GM12801 (cell line): ENCODE data around the gene POLR3E.

Source experiments
- CTCF ChIP-seq: IDR thresholded peaks from one replicate; pipeline ENCODE4 v1.5.1; 2011; ENCODE audit warnings: control low read depth; ENCODE audit not compliant: insufficient read length; ENCODE audit errors: extremely low read depth

Gene POLR3E

GRCh38 chr16:22262460-22262859 lies 34.7 kb upstream of the POLR3E start:
- TF ChIP-seq CTCF: no peak

DNA sequence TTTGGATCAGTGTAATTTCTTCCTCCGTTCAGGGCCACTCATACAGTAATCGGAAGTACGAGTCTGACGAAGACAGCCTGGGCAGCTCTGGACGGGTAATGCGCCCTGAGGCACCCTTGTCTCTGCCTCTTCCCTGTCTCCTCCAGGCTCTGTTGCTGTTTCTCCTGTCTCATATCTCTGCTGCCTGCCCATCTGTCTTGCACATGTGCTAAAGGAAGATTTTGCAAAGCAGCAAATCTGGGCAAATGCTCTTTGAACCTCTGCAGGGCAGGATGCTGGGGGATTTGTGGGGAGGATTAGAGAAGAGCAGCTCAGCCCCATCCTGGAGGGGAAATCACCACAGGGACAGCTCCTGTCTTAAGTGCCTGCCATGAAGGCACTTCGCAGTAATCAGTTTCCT lies 32.4 kb upstream of the POLR3E start:
- no peak for TF ChIP-seq CTCF

- TF ChIP-seq CTCF: no peak
Observed at GRCh38 chr16:22265351-22265750, 31.9 kb upstream of the POLR3E start.

GRCh38 chr16:22266546-22266945 lies 30.7 kb upstream of the POLR3E start:
- TF ChIP-seq CTCF: no peak

- no peak for TF ChIP-seq CTCF
Observed at GRCh38 chr16:22267764-22268163, 29.4 kb upstream of the POLR3E start.

GRCh38 chr16:22270525-22270924 lies 26.7 kb upstream of the POLR3E start:
- TF ChIP-seq CTCF: no peak

DNA sequence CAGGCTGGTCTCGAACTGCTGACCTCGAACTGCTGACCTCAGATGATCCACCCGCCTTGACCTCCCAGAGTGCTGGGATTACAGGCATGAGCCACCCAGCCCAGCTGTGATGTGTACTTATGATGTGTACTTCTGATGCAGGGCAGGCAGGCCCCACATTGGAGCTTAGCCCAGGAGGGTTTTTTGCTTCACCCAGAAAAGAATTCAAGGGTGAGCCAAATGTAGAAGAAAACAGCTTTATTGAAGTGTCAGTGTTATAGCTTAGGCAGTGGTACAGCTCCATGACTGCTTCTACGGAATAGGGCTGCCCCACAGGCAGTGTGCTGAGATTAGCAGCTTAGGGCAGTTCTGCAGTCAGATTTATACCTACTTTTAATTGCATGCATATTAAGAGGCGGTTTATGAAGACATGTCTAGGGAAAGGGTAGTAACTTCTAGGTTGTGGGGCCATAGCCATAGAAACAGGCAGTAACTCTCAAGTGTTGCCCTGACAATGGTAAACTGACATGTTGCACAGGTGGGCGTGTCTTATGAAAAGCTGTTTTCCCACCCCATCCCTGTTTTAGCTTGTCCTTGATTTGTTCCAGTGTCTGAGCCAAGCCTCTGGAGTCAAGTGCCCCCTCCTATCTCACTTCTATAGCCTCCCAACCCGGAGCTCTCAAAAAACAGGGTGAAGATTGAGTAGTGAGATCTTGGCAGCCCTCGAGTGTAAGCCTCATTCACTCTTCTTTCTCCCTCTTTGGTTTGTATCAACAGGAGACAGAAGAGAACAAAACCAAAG lies 24.1 kb upstream of the POLR3E start:
- TF ChIP-seq CTCF: no peak
